Calu3 (cell line): ENCODE data around the gene CHMP5. TPM values are rescaled to one million over a fixed set of nuclear protein-coding genes. Genes with fewer than 3 reads are reported as not detected.
A peak's percentile ranks its signal among the peaks of the same experiment; 100 is the strongest.

Source experiments
- BruUV-seq: library from RNA; stranded (reverse); fragments of 400-500 nt; replicated peaks from 2 replicates; lab custom pipeline; 2021; lab: Mats Ljungman, UMichigan
- CTCF ChIA-PET: fragments of 300-600 bp; sonication (Branson Sonifier 250); formaldehyde crosslinking; loops from one replicate; lab custom pipeline; 2022; ENCODE audit warnings: antibody characterized with exemption; lab: Charles Lee
- DNase-seq: peaks from one replicate; pipeline ENCODE4 v3.0.0; 2022
- H3K27ac Mint-ChIP-seq: one replicate; pipeline ENCODE4 v1.8.0; 2022; ENCODE audit warnings: mixed read lengths; ENCODE audit not compliant: unreplicated experiment
- H3K27me3 Mint-ChIP-seq: one replicate; pipeline ENCODE4 v1.8.0; 2022; ENCODE audit warnings: mixed read lengths; ENCODE audit not compliant: unreplicated experiment
- H3K36me3 Mint-ChIP-seq: one replicate; pipeline ENCODE4 v1.8.0; 2022; ENCODE audit warnings: mild to moderate bottlenecking, moderate library complexity, mixed read lengths; ENCODE audit not compliant: insufficient read depth, unreplicated experiment
- H3K4me1 Mint-ChIP-seq: one replicate; pipeline ENCODE4 v1.8.0; 2022; ENCODE audit warnings: mild to moderate bottlenecking, low read depth, mixed read lengths; ENCODE audit not compliant: unreplicated experiment
- H3K4me3 Mint-ChIP-seq: one replicate; pipeline ENCODE4 v1.8.0; 2022; ENCODE audit warnings: mild to moderate bottlenecking, low read depth, moderate library complexity, mixed read lengths; ENCODE audit not compliant: unreplicated experiment
- H3K9me3 Mint-ChIP-seq: one replicate; pipeline ENCODE4 v1.8.0; 2022; ENCODE audit warnings: low read depth, mixed read lengths; ENCODE audit not compliant: unreplicated experiment
- intact Hi-C: fragments of 100-400 bp; cut with micrococcal nuclease; formaldehyde crosslinking; loops from one replicate; pipeline ENCODE4 v1.10.0; 2022; ENCODE audit not compliant: unreplicated experiment
- total RNA-seq: library from RNA; stranded (reverse); gene quantifications from 2 replicates; pipeline ENCODE4 v1.2.3, GENCODE V29; 2022
- TF ChIP-seq, protein P1 (sequence below): fragments of 200-600 bp; IDR thresholded peaks from one replicate; pipeline ENCODE4 v1.8.0; 2022; ENCODE audit warnings: antibody characterized with exemption; ENCODE audit not compliant: unreplicated experiment

CHMP5 gene
- total RNA-seq, 1 experiment from 2014 or later, result 49.6 TPM

DNA sequence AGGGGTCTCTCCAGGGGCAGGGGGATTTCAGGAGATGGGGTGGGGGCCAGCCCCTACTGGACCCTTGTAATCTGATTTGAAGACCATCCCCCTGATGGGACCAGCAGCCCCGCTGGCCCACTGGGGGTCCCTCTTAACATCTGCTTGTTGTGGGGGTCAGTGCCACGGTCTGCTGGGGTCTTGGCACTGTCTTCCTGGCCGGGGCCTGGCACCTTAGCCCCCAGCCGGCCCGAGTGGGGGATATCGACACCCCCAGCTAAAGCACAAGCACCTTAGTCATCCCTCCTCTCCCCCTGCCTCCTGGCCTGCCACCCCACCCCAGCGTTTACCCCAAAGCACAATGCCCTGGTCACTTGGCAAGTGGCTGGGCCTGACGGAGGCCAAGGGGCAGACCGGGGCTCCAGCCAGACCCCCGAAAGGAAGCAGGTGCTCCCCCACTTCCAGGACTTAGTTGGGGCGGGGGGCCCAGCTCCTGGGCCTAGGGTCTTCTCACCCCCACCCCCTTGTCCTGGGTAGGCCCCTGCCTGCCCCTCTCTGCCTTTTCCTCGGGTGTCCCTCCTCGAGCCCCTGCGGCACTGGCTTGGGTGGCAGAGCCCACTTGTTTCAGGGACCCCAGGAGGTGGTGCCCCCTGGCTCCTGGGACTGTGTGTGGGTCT, 24.1 kb downstream of the CHMP5 start:
- TF ChIP-seq, protein P1, sequence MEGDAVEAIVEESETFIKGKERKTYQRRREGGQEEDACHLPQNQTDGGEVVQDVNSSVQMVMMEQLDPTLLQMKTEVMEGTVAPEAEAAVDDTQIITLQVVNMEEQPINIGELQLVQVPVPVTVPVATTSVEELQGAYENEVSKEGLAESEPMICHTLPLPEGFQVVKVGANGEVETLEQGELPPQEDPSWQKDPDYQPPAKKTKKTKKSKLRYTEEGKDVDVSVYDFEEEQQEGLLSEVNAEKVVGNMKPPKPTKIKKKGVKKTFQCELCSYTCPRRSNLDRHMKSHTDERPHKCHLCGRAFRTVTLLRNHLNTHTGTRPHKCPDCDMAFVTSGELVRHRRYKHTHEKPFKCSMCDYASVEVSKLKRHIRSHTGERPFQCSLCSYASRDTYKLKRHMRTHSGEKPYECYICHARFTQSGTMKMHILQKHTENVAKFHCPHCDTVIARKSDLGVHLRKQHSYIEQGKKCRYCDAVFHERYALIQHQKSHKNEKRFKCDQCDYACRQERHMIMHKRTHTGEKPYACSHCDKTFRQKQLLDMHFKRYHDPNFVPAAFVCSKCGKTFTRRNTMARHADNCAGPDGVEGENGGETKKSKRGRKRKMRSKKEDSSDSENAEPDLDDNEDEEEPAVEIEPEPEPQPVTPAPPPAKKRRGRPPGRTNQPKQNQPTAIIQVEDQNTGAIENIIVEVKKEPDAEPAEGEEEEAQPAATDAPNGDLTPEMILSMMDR, result no peak
- BruUV-seq, result no TSS peak
- peak overlapping the region; percentile 98 for H3K4me3 Mint-ChIP-seq

DNA sequence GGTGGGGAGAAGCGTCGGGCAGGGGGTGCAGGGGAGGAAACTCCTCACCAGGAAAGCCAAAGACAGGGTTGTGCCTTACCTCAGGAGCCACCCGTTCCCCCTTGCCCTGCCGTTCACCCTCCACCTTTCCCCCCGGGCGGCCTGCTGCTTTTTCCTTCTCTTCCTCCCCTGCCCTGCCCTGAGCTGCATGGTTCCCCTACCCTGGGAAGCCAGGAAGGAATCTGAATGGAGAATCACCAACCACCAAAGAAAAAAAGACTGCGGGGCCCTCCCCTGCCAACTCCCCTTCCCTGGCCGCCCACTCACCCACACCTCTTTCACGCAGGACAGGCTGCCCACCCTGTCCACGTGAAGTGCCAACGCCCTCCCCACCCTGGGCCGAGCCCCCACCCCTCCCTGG, 24.6 kb downstream of the CHMP5 start:
- DNase-seq, result no peak
- peaks cover 28% of the 10 kb centered on the region for H3K36me3 Mint-ChIP-seq
- TF ChIP-seq, protein P1, result no peak
- peaks cover 14% of the 10 kb centered on the region for H3K4me1 Mint-ChIP-seq
- peak overlapping the region; percentile 100 for H3K27ac Mint-ChIP-seq
- no peaks in the 10 kb centered on the region for H3K27me3 Mint-ChIP-seq
- intact Hi-C loops, result loop anchor here (5.0 kb wide), 1 partner anchor 183 kb away; the partner anchor contains the start of gene NOL6
- no peaks in the 10 kb centered on the region for H3K9me3 Mint-ChIP-seq
- no TSS peak for BruUV-seq
- H3K4me3 Mint-ChIP-seq, result peak overlapping the region; percentile 98
- CTCF ChIA-PET, result interaction anchor here (1.2 to 1.3 kb wide), 2 partner anchors 163 to 491 kb away, joined by 3 to 4 read pairs; no protein-coding TSS in a partner anchor

More for the DNA sequence above, 24.1 kb downstream of the CHMP5 start:
- intact Hi-C loops, result loop anchor here (5.0 kb wide), 1 partner anchor 183 kb away; the partner anchor contains the start of gene NOL6
- no peaks in the 10 kb centered on the region for H3K9me3 Mint-ChIP-seq
- H3K4me1 Mint-ChIP-seq, result peaks cover 14% of the 10 kb centered on the region
- CTCF ChIA-PET, result interaction anchor here (1.2 to 1.3 kb wide), 2 partner anchors 164 to 491 kb away, joined by 3 to 4 read pairs; no protein-coding TSS in a partner anchor
- H3K27me3 Mint-ChIP-seq, result no peaks in the 10 kb centered on the region
- peaks cover 28% of the 10 kb centered on the region for H3K36me3 Mint-ChIP-seq
- DNase-seq, result no peak
- H3K27ac Mint-ChIP-seq, result no peak overlapping the region

DNA sequence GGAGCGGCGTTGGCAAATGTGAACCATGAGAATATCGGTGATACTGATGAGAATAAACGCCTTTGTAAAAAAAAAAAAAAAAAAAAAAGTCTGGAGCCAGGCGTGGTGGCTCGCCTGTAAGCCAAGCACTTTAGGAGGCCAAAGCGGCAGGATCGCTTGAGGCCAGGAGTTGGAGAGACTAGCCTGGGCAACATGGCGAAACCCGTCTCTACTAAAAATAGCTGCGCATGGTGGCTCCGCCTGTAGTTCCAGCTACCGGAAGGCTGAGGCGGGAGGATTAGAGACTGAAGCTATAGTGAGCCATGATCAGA, 25.0 kb downstream of the CHMP5 start:
- DNase-seq, result no peak
- TSS peak; percentile 94 for BruUV-seq
- Mint-ChIP-seq H3K4me3 (peak overlapping the region; percentile 98), H3K27ac (peak overlapping the region; percentile 100), H3K4me1 (peaks cover 14% of the 10 kb centered on the region), H3K9me3 (no peaks in the 10 kb centered on the region), H3K36me3 (peaks cover 32% of the 10 kb centered on the region), H3K27me3 (no peaks in the 10 kb centered on the region)
- TF ChIP-seq, protein P1, result no peak
- CTCF ChIA-PET, result interaction anchor here (0.6 to 1.3 kb wide), 3 partner anchors 163 to 490 kb away, joined by 3 to 4 read pairs (median 3); no protein-coding TSS in a partner anchor
- intact Hi-C loops, result loop anchor here (5.0 kb wide), 2 partner anchors 63 to 182 kb away; partner anchors contain the start of gene NOL6

DNA sequence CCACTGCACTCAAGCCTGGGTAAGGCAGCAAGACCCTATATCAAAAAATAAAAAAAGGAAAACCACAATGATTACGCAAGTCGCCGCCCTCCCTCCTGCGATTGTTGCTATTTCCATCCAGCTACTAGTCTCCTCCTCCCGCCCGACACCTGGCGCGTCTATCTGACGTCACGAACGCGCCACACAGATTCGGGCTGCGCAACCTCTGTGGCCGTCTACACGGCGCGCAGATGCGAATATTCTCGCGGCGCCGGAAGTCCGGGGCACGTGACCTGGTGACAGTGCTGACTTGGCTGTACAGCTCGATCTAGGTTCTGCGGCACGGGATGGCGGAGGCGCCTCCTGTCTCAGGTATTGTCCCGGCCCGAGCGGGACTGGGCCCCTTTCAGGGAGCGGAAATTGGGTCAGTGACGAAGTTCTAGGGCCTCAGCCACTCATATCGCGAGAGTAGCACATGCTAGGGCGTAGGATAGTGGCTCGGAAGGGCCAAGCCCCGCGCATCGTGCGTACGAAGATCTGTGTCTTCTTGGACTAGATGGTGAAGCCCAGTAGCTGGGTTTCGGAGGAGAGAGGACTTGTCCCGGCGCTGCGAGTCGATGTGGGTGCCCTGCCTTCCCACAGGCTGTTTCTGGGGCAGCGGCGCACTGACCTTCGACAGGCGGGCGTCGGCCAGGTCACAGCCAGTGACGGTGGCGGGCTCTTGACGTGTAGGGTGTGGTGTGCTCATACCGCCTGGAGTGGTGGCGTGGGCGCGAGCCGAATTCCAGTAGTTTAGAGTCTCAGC, 25.6 kb downstream of the CHMP5 start, which contains the start of gene NFX1:
TSS of gene NFX1 (plus strand) at position 270 of the 784 bp plus-strand sequence. CDS start at position 327, 57 bp downstream.
- CTCF ChIA-PET, result interaction anchor here (0.6 to 1.3 kb wide), 3 partner anchors 163 to 490 kb away, joined by 3 to 4 read pairs (median 3); no protein-coding TSS in a partner anchor
- H3K27ac Mint-ChIP-seq, result peak within 1 kb of the TSS; percentile 100
- intact Hi-C loops, result loop anchor here (5.0 kb wide), 1 partner anchor 63 kb away; no protein-coding TSS in a partner anchor
- H3K27me3 Mint-ChIP-seq, result no peaks in the 10 kb centered on the region
- no peaks in the 10 kb centered on the region for H3K9me3 Mint-ChIP-seq
- TF ChIP-seq, protein P1, result no peak
- peak within 1 kb of the TSS; percentile 98 for H3K4me3 Mint-ChIP-seq
- peaks cover 14% of the 10 kb centered on the region for H3K4me1 Mint-ChIP-seq
- TSS peak; percentile 34 for BruUV-seq
- DNase-seq, result peak; percentile 92
- H3K36me3 Mint-ChIP-seq, result peaks cover 35% of the 10 kb centered on the region
